HG03097 (cell line): ENCODE data around the gene EDA2R.
A peak's percentile ranks its signal among the peaks of the same experiment; 100 is the strongest.

Experiments used
- ATAC-seq: cut with Tn5 transposase; IDR thresholded peaks from one replicate; pipeline ENCODE4 v1.9.1; 2021; ENCODE audit not compliant: unreplicated experiment, low FRiP score

The EDA2R gene

GRCh38 chrX:66638591-66639500 is at the start of gene EDA2R:
Gene EDA2R (minus strand): TSS chrX:66639078. CDS start chrX:66616020, 23,058 bp downstream.
- ATAC-seq: peak; percentile 85

GRCh38 chrX:66684196-66684595 is 45.3 kb upstream of the EDA2R start:
- no peak for ATAC-seq

DNA sequence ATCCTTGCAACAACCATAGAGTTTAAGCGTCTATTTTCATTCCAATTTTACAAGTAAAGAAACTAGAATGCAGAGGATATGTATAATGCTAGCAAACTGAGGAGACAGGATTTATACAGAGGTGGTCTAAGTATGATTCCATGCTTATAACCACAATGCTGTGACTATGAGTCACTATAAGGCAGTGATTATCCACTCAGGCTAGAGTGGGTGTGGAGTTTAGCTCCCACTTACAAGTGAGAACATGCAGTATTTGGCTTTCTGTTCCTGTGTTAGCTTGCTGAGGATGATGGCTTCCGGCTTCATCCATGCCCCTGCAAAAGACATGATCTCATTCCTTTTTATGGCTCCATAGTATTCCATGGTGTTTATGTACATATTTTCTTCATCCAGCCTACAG is 41.6 kb upstream of the EDA2R start:
- no peak for ATAC-seq

- ATAC-seq: no peak
These were observed 38.6 kb upstream of the EDA2R start for GRCh38 chrX:66677430-66677829.

DNA sequence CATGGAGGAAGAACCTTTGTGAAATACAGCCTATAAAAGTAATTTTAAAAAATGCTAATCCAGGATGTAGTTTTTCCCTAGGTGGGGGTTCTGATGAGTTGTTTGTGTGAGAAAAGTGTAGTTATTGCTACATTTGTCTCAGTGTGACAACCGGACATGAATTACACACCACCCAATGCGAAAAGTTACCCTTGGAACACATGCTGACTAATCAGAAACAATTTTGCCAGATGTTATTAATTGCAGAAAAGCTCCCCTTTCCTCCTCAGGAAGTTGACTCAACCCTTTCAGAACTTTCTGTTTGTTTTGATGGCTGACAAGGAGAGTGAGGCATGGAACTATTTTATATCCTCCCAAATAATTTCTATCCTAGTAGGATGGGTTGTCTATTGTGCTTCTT is 38.1 kb upstream of the EDA2R start:
- ATAC-seq: no peak

- ATAC-seq: no peak
These were observed 37.5 kb upstream of the EDA2R start for GRCh38 chrX:66676413-66676812.

DNA sequence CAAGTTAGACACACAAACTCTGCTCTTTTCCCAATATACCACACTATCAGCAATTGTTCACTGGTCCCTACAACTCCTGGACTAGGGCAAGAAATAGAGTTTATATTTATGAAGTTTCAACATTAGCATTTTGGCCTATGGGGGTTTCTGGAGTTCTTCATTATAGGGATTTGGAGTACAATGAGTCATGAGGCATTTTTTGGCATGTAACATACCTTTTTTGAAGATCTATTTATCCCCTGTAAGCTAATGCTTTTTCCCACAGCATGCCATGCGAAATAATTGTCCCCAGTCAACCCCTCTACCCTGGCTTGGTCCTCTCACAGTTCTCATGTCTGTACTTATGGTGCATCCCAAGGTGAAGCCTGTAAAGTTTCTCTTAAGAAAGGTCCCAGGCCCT is 36.7 kb upstream of the EDA2R start:
- no peak for ATAC-seq

DNA sequence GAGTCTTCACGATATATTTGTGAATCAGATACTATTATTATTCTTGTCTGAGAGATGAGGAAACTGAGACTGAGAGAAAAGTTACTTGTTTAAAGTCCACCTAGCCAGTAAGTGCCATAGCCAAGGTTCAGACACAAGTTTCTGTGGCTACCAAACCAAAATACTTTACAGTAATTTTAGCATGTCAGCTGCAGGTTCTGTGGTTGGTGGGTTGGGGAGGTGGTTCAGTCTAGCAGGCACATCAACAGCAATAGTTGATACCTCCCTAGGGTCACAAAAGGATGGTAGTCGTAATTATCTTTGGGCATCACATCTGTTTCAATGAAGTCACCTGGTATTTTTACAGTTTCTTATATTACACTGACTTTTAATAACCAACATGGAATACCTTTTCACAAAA is 35.6 kb upstream of the EDA2R start:
- no peak for ATAC-seq

DNA sequence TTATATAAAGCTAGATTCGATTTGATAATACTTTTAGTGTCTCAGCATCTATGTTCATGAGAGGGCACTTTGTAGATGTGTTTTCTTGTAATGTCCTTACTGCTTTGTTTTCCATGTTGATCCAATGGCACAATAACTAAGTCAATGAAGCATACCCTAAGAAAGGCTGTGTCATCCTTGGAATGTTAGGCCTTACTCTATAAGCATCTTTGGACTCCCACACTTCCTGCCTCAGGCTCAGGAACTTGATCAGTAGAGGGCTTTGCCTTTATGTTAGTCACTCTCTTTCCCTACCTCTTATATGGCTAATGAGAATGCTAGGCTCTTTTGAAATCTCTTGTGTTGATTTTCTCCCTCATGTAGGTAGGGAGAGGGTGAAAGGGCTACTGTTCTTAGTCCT is 33.2 kb upstream of the EDA2R start:
- no peak for ATAC-seq

DNA sequence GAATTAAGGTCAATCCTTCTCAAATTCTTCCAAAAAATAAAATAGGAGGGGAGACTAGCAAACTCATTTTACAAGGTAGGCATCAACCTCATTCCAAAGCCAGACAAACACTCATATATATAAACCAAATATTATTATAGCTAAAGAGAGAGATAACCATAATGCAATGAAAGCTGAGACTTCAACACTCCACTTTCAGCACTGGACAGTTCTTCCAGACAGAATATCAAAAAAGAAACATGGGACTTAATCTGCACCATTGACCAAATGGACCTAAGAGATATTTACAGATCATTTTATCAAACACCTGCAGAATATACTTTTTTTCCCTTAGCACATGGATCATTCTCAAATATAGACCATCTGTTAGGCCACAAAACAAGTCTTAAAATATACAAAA is 15.5 kb upstream of the EDA2R start:
- no peak for ATAC-seq

DNA sequence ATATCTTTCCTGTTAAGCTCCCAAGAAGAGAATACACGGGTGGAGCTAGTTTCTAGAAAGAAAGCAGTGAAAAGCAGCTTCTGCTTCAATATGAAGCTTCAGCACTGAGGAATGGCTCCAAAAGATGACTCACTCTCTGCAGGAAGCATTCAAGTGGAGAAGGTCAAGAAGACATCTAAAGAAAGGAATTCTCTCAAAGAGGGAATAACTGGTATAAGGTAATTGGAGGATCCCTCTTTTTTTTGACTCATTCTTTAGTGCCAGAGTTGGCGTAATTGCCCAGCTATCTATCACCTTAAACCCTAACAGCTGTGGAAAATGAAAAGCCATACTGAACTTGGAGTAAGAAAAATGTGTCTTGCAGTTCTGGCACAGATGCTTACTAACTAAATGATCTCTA is 3.5 kb downstream of the EDA2R start:
- ATAC-seq: no peak

DNA sequence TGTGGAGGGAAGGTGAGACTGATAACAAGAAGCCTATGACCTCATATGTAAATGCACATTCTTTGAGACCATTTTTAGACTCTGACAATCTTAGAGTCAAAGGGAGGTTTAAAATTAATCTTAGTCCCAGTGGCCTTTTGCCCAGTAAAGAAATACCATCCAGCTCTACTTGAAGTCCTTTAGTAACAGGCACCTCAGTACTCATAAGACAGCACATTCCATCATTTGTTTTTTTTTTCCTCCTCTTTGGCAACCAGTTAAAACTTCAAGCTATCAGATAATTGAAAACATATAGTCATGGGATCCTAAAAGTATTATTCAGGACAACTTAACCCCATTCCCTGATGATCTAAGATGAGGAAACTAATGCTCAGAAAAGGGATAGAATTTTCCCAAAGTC is 4.6 kb downstream of the EDA2R start:
- ATAC-seq: no peak

DNA sequence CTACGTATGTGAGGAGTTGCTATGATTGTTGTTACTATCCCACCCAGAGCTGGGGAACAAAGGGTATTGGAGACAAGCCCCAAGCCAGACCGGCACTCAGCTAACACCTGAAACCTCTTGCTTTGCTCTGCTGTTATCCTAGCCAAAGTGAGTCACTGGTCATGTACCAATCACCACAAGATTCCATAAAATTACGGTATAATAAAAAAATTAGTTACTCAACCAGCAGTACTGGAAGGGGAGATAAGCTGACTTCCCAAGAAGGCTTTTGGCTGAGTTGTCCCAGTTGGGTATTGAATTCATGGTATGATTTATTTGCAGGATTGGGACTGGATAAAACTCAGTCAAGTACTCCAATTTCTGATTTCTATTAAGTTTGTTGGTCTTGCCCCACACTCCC is 5.3 kb downstream of the EDA2R start:
- ATAC-seq: no peak

DNA sequence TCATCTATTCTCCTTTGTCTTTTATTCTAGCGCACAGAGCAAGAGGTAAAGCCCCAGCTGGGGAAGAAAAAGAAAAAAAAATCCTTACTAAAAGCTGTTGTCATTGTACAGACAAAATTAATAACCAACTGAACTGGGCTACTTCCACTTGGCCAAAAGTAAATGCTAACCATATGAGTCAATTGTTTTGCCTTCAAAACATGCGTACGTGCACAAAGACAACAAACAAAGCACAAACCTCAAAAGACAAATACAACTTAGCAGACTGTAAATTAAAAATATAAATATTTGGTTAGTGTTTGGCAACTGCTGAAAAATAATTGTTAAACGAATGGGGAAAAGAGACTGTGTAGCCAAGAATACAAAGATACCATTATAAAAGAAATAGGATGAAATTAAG is 5.9 kb downstream of the EDA2R start:
- ATAC-seq: no peak

DNA sequence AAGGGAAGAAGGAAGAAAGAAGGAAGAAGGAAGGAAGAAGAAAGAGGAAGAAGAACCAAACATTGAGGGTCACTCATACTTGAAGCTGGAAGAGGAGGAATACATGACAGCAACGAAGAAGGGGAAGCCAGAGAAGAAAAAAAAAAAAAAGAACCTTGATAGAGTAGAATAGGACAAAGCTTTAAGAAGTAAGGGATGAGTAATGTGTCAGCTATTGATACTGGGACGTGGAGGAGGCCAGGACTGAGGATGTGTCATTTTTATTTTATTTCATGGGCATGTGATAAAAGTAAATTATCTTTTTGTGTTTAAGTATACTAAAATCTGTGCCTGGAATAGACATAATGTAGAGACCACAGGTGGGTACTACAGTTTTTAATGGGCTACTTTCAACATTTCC is 6.4 kb downstream of the EDA2R start:
- no peak for ATAC-seq

GRCh38 chrX:66625525-66625924 is 13.4 kb downstream of the EDA2R start:
- ATAC-seq: no peak

DNA sequence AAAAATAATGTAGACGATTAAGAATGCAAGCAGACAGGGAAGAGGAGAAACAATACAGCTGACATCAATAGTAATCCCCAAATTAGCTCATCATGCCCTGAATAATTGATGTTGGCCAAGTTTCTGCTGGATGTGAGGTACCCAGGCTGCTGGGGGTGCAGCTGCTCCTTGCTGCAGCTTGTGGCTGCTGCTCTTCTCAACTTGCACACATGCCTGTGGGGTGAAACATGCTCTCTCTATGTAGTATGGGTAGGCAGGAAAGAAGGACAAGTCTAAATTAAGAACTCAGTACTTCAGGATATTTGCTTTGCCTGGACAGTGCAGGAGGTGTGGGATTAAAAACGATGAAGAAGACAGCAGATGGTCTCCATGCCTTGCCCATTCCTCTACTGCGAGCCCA is 16.7 kb downstream of the EDA2R start:
- ATAC-seq: no peak

GRCh38 chrX:66616944-66617343 is 21.9 kb downstream of the EDA2R start:
- ATAC-seq: no peak

DNA sequence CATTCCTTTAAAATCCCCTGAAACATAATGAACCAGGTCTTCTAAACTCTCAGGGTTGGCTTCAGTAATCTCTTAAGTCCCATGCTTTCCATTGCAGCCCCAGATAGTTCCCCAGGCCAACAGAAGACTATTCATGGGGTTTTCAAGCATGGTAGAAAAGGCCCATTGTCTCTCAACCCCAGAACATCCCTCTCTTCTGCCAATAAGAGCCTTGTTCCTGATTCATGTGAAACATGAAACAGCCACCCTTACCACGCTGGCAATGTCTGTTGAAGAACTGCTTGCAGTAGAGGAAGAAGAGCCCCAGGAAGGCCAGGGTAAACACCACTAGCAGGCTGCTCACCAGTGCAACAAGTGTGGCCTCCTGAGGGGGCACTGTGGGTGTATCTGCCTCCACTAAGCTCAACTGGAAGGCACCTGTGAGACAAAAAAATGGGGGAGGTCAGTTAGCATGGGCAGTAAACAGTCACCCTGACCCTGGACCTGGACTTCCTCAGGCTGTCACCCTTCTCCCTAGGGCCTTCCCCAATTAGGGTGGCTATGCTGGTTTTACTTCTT is 36.4 kb downstream of the EDA2R start:
- ATAC-seq: no peak

- no peak for ATAC-seq
These were observed 37.4 kb downstream of the EDA2R start for GRCh38 chrX:66601522-66601921.

DNA sequence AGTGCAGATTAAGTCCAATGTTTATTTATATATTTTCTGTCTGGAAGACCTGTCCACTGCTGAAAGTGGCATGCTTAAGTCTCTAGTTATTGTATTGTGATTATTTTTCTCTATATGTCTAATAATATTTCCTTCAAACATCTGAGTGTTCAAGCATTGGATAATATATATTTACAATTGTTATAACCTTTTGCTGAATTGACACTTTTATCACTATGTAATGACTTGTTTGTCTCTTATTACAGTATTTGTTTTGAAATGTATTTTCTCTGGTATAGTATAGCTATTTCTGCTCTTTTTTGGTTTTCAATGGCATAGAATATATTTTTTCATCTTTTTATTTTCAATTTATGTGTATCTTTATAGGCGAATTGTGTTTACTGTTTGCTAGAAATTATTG is 59.7 kb downstream of the EDA2R start:
- no peak for ATAC-seq

DNA sequence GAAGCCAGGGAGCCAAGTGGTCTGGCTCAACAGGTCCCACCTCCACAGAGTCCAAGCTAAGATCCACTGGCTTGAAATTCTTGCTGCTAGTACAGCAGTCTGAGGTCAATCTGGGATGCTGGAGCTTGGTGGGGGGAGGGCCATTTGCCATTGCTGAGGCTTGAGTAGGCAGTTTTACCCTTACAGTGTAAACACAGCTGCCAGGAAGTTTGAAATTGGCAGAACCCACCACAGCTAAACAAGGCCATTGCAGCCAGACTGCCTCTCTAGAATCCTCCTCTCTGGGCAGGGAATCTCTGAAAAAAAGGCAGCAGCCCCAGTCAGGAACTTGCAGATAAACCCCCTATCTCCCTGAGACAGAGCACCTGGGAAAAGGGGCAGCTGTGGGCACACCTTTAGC is 84.9 kb downstream of the EDA2R start:
- ATAC-seq: no peak
